IPS DF 6.9 (cell line): ENCODE data around the gene CAMSAP1.

Experiments used
- DNase-seq: peaks from one replicate; pipeline ENCODE4 v3.0.0-alpha.2; 2013; ENCODE audit warnings: low read depth, low spot score
- H3K27ac ChIP-seq: one replicate; pipeline ENCODE4 v1.5.1; 2013; ENCODE audit warnings: low read length, control low read depth
- H3K27me3 ChIP-seq: 2 replicates; pipeline ENCODE4 v1.6.1; 2013; ENCODE audit warnings: mild to moderate bottlenecking, low read length; ENCODE audit not compliant: control insufficient read depth, insufficient read depth
- H3K36me3 ChIP-seq: 2 replicates; pipeline ENCODE4 v1.6.1; 2013; ENCODE audit warnings: low read length; ENCODE audit not compliant: control insufficient read depth, insufficient read depth
- H3K4me1 ChIP-seq: 2 replicates; pipeline ENCODE4 v1.6.1; 2013; ENCODE audit warnings: low read length; ENCODE audit not compliant: control insufficient read depth, insufficient read depth
- H3K4me3 ChIP-seq: 2 replicates; pipeline ENCODE4 v1.5.1; 2013; ENCODE audit warnings: mild to moderate bottlenecking, low read length
- H3K9me3 ChIP-seq: 2 replicates; pipeline ENCODE4 v1.6.1; 2013; ENCODE audit warnings: low read length, inconsistent platforms; ENCODE audit not compliant: control insufficient read depth, insufficient read depth
- WGBS: extraction: QIAGEN DNeasy Blood & Tissue Kit; methylation state at CpG from one replicate; pipeline ENCODE4 v1.1.7; 2013; ENCODE audit warnings: mixed read lengths, missing lambda C conversion rate; ENCODE audit not compliant: insufficient read length, insufficient coverage; 5-methylcytosine and 5-hydroxymethylcytosine counted together

CAMSAP1 gene

GRCh38 chr9:135812961-135813360 is 94.4 kb downstream of the CAMSAP1 start:
- no peak overlapping the region for H3K27ac ChIP-seq
- H3K4me1 ChIP-seq = no peaks in the 10 kb centered on the region
- H3K27me3 ChIP-seq = no peaks in the 10 kb centered on the region
- WGBS = no CpG with 5 or more reads among the region's 13 CpGs
- peaks cover 40% of the 10 kb centered on the region for H3K36me3 ChIP-seq
- no peak overlapping the region for H3K4me3 ChIP-seq
- DNase-seq = no peak
- no peaks in the 10 kb centered on the region for H3K9me3 ChIP-seq

- DNase-seq = no peak
- peaks cover 30% of the 10 kb centered on the region for H3K36me3 ChIP-seq
- no CpG with 5 or more reads among the region's 11 CpGs for WGBS
These were observed 95.5 kb downstream of the CAMSAP1 start for GRCh38 chr9:135811801-135812200.

GRCh38 chr9:135810806-135811575 is 96.4 kb downstream of the CAMSAP1 start:
- no CpG with 5 or more reads among the region's 23 CpGs for WGBS
- H3K27me3 ChIP-seq = no peaks in the 10 kb centered on the region
- H3K4me3 ChIP-seq = no peak overlapping the region
- H3K27ac ChIP-seq = no peak overlapping the region
- H3K9me3 ChIP-seq = no peaks in the 10 kb centered on the region
- peaks cover 23% of the 10 kb centered on the region for H3K36me3 ChIP-seq
- no peaks in the 10 kb centered on the region for H3K4me1 ChIP-seq
- DNase-seq = no peak

More at GRCh38 chr9:135811801-135812200, 95.5 kb downstream of the CAMSAP1 start:
- no peak overlapping the region for H3K27ac ChIP-seq
- H3K27me3 ChIP-seq = no peaks in the 10 kb centered on the region
- no peak overlapping the region for H3K4me3 ChIP-seq
- no peaks in the 10 kb centered on the region for H3K9me3 ChIP-seq
- H3K4me1 ChIP-seq = no peaks in the 10 kb centered on the region

GRCh38 chr9:135809166-135809565 is 98.2 kb downstream of the CAMSAP1 start:
- no peaks in the 10 kb centered on the region for H3K9me3 ChIP-seq
- H3K27ac ChIP-seq = no peak overlapping the region
- H3K36me3 ChIP-seq = peaks cover 15% of the 10 kb centered on the region
- H3K4me1 ChIP-seq = no peaks in the 10 kb centered on the region
- no CpG with 5 or more reads among the region's 10 CpGs for WGBS
- no peaks in the 10 kb centered on the region for H3K27me3 ChIP-seq
- DNase-seq = no peak
- no peak overlapping the region for H3K4me3 ChIP-seq

GRCh38 chr9:135805422-135806022 is 101.8 kb downstream of the CAMSAP1 start:
- WGBS = no CpG with 5 or more reads among the region's 22 CpGs
- no peaks in the 10 kb centered on the region; the same call in 1 of the 2 replicates for H3K36me3 ChIP-seq
- H3K4me1 ChIP-seq = no peaks in the 10 kb centered on the region
- DNase-seq = no peak
- no peaks in the 10 kb centered on the region for H3K27me3 ChIP-seq
- H3K27ac ChIP-seq = no peak overlapping the region
- no peaks in the 10 kb centered on the region for H3K9me3 ChIP-seq
- no peak overlapping the region for H3K4me3 ChIP-seq

GRCh38 chr9:135804581-135805421 is 102.5 kb downstream of the CAMSAP1 start:
- WGBS = no CpG with 5 or more reads among the region's 24 CpGs
- Histone ChIP-seq H3K4me1 (no peaks in the 10 kb centered on the region), H3K9me3 (no peaks in the 10 kb centered on the region), H3K27me3 (no peaks in the 10 kb centered on the region), H3K4me3 (no peak overlapping the region), H3K27ac (no peak overlapping the region), H3K36me3 (no peaks in the 10 kb centered on the region)
- DNase-seq = no peak

GRCh38 chr9:135803441-135803840 is 103.9 kb downstream of the CAMSAP1 start:
- Histone ChIP-seq H3K4me3 (no peak overlapping the region), H3K36me3 (no peaks in the 10 kb centered on the region), H3K27ac (no peak overlapping the region), H3K4me1 (no peaks in the 10 kb centered on the region), H3K27me3 (no peaks in the 10 kb centered on the region), H3K9me3 (no peaks in the 10 kb centered on the region)
- WGBS = no CpG with 5 or more reads among the region's 10 CpGs
- DNase-seq = no peak

- no peak for DNase-seq
- Histone ChIP-seq H3K27me3 (no peaks in the 10 kb centered on the region), H3K27ac (no peak overlapping the region), H3K36me3 (no peaks in the 10 kb centered on the region), H3K4me1 (peaks cover 1% of the 10 kb centered on the region; the same call in 1 of the 2 replicates), H3K9me3 (no peaks in the 10 kb centered on the region), H3K4me3 (no peak overlapping the region)
- no CpG with 5 or more reads among the region's 18 CpGs for WGBS
These were observed 104.4 kb downstream of the CAMSAP1 start for GRCh38 chr9:135802876-135803419.

GRCh38 chr9:135801070-135801469 is 106.3 kb downstream of the CAMSAP1 start:
- no peak overlapping the region for H3K27ac ChIP-seq
- WGBS = no CpG with 5 or more reads among the region's 6 CpGs
- DNase-seq = no peak

GRCh38 chr9:135799261-135799660 is 108.1 kb downstream of the CAMSAP1 start:
- no peak for DNase-seq
- no peaks in the 10 kb centered on the region; the same call in 1 of the 2 replicates for H3K36me3 ChIP-seq
- WGBS = no CpG with 5 or more reads among the region's 13 CpGs
- no peaks in the 10 kb centered on the region for H3K9me3 ChIP-seq
- no peak overlapping the region for H3K27ac ChIP-seq
- H3K27me3 ChIP-seq = no peaks in the 10 kb centered on the region
- H3K4me1 ChIP-seq = peaks cover 1% of the 10 kb centered on the region; the same call in 1 of the 2 replicates
- no peak overlapping the region for H3K4me3 ChIP-seq

More at GRCh38 chr9:135801070-135801469, 106.3 kb downstream of the CAMSAP1 start:
- Histone ChIP-seq H3K4me3 (no peak overlapping the region), H3K36me3 (no peaks in the 10 kb centered on the region), H3K27me3 (no peaks in the 10 kb centered on the region), H3K9me3 (no peaks in the 10 kb centered on the region), H3K4me1 (peaks cover 1% of the 10 kb centered on the region; the same call in 1 of the 2 replicates)
